NCI-H748 (cell line): Measurements from ENCODE around the gene CHST7.

Experiments used
- DNase-seq: peaks from one replicate; lab custom pipeline; 2025; ENCODE audit not compliant: unreplicated experiment; lab: John Stamatoyannopoulos, UW

Gene CHST7

GRCh38 chrX:46643636-46644035 lies 70.1 kb downstream of the CHST7 start:
- no peak for DNase-seq

DNA sequence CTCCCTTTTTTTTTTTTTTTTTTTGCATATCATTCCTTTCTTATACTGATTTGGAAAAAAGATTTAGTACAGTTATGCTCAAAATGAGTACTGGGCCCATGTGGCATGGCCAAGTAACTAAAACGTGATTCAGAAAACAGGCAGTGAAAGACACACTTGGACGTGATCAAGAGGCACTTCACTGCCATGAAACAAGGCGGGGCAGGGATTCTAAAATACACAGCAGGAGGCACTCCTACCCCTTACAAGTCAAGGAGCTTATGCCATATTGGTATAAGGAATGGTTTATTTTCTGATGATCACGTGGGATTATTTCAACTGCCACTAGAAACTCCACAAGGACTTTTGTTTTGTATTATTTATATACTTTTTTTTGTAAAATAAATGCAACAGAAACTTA lies 72.0 kb downstream of the CHST7 start:
- DNase-seq: no peak

DNA sequence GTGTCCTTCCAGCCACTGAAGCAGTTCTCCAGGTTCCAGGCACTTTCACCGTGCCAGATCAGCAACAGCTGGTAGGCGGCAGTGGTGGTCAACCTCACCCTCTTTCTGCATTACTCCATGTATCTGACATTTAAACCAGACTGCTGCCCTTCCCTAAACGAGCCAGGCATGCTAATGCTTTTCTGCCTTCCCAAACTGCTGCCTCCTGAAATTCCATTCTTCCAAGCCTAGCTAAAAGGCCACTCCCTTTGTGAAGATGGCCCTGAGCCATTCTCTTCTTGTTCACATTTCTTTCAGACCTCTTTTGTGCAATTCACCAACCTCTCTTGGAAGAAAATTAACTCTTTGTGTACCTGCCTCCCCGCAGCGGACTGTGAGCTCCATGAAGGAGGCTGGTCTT lies 73.7 kb downstream of the CHST7 start:
- no peak for DNase-seq
